ENCODE data around the gene PRPS1L1.

PRPS1L1 gene

DNA sequence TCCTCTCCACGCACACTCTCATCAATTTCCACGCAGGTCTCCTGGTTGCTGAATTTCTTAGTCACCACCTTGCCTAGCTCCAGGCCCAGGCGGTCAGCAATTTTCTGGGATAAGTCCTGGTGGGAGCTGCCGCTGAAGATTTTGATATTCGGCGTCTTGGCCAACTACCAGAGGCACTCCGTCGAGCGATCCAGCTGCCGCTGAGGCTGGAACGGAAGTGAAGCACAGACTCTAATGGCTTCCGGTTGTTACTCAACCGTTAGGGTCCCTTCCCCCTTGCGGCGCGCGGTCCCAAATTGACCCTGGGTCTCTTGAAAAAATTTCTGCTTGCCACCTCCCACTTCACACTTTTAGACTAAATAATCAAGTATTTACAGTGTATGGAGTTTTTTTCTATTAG, at the start of gene PRPS1L1:
Gene PRPS1L1, minus strand, starts transcription at position 219 of the 400 bp plus-strand sequence.
- no peak for DNase-seq

DNA sequence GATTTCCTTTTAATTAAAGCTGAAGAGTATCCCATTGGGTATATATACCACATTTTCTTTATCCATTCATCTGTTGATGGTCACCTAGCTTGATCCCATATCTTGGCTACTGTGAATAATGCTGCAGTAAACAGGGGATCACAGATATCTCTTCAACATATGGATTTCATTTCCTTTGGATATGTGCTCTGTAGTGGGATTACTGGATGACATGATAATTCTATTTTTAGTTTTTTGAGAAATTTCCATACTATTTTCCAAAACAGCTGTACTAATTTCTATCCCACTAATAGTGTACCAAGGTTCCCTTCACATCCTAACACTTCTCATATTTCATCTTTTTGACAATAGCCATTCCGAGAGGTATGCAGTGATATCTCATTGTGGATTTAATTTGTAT, 48.8 kb upstream of the PRPS1L1 start:
- no peak for DNase-seq

DNA sequence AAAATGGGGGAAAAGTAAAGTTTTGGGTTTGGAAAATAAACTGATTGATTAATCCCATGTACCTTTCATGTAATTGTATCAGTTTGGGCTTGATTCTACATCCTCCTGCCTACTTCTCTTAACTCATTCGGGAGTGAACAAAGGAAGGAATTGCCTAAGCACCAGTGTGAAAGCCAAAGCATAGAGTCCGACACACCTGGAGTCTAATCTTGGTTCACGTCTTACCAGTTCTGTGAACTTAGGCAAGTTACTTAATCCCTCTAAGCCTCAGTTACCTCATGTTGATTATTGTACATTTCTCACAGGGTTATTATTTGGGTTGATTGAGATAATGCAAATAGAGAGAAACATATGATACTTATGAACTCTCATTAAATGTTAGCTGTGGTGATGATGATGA, 41.1 kb upstream of the PRPS1L1 start:
- no peak for DNase-seq

DNA sequence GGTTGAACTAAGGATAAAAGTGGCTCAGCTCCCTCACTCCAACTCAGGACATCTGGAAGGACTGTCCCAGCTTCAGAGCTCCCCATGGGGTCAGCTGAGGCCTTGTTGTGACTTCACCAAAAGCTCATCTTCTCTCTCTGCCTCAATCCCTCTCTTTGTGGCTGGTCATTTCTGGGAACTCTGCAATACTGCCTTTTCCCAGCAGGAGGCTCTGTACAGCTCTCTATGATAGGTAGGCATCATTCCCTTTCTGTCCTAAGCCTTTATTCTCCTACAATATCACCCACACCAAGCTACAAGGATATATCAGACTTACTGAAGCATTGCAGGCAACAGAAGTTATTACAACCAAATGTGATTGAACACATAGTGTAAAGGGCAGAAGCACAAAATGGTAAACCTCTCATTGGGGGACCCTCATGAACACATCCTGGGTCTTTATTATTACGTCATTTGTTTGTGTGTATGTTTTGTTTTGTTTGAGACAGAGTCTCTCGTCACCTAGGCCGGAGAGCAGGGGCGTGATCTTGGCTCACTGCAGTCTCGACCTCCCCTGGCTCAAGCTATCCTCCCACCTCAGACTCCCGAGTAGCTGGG, 36.7 kb upstream of the PRPS1L1 start:
- peak in 1 of 2 donors; percentile 13 for DNase-seq

DNA sequence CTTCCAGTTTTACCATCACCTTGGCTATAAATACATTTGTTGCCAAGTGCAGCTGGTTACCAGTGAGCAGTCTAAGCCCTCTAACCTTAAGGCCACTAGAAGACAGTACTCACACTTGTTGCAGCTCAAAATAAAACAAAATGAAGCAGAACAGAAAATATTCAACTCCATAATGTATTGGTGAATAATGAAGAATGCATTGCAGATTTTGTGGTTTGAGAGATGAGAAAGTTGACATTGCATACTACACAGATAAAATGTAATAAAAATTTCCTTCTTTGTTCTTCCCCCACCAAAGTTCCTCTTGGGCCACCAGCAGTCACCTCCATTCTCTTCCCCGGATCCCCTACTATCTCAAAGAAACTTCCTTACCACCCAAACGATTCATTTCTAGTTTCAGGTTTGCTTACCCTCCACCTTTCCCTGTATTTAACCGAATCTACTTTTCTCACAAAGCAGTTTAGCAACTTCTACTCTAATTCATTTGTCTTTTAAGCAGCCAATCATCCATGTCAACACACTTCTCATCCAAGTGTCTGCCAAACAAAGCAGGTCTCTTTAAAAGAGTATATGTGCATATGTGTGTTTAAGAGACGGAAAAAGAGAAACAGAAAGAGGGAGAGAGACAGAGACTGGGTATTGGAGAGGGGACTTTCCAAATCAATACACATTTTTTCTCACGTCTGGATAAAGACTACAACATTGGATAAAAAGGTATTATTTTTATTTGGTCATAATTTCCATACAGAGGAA, 35.7 kb upstream of the PRPS1L1 start:
- DNase-seq: no peak

DNA sequence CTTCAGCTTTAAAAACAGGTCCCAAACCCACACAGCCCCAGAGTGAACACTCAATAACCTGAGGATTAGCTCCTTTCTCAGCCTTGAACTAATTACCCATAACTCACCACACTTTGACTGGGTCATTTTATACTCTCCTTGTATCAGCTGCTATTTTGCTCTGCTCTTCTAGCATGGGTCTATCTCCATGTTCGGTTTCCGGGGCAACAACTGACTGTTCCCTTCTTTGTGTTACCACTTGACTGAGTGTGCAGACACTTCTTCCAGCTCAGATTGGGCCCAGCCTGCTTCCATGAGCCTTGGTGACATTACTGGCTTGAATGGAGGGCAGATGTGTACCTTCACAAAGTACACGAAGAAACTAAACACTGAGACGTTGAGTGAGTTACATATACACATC, 31.5 kb upstream of the PRPS1L1 start:
- DNase-seq: no peak

DNA sequence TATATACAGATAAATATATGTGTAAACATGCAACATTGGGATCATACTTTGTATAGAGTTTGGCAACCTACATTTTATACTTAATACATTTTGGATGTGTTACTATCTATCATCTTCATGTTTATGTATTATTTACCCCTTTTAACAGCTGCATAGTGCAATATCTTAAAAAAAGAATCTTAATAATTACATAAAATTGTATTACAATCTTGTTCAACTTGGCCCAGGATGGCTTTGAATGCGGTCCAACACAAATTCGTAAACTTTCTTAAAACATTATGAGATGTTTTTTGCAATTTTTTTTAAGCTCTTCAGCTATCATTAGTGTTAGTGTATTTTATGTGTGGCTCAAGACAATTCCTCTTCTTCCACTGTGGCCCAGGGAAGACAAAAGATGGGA, 26.3 kb upstream of the PRPS1L1 start:
- DNase-seq: no peak

DNA sequence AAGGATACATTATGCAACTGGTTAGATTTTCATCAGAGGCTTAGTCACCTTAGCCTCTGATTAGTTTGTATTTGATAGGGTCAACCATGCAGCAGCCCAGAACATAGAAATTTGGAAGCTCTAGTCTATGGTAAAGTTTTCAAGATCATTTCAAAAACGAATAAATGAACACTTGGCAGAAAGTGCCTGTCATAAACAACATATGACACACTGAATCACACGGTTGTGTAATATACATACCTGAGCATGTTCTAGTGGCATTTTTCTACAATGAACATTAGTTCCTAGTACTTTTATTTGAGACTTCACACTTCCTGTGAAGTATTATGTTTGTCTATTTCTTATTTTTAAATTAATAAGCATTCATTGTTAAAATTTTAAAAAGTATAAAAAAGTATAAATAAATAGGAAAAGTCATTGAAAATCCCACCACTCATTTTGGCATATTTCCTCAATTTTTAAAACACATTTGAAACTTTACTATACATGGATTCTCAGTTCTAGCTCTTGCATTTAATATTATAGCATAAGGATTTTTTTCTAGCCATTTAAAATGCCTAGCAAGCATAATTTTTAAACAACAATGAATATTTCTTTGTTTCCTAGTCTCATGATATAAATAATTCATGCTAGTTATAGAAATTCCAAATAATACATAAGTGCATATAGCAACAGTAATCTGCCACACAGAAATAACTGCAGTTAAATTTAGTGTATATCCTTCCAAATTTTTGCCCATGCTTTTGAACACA, 25.7 kb upstream of the PRPS1L1 start:
- DNase-seq: no peak

DNA sequence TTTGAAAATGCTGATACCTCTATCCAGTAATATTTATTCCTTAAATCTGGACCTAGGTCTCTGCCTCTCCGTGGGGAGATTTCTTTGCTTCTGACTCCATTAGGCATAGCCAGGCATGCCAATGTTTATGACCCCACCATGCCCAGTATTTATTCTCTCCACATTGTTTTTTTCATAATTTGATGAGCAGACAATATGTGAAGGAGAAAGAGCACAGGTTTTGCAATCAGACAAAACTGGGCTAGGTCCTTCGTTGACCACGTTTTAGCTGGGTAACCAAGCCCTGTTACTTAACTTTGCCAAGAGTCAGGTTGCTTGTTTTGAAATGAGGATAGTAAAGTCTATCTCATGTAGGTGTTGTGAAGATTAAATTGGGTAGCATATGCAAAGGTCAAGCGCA, 21.6 kb upstream of the PRPS1L1 start:
- no peak for DNase-seq

DNA sequence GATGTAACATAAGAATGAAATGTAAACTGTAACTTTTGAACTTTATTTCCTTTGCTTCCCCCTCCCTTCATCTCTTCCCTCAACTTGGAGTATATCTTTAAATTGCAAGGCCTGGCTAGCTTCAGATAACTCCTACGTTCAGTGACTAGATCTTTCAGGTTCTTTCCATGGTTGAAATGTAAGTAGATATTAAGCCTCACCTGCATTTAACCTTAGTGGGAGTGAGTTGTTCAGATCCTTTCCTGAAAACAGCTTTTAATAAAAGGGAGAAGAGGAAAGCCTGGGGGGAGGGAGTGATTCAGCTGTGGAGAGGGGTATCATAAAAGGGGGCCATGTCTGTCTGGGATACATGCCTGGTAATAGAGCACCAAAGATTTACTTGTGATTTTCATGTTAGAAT, 19.0 kb upstream of the PRPS1L1 start:
- DNase-seq: no peak

DNA sequence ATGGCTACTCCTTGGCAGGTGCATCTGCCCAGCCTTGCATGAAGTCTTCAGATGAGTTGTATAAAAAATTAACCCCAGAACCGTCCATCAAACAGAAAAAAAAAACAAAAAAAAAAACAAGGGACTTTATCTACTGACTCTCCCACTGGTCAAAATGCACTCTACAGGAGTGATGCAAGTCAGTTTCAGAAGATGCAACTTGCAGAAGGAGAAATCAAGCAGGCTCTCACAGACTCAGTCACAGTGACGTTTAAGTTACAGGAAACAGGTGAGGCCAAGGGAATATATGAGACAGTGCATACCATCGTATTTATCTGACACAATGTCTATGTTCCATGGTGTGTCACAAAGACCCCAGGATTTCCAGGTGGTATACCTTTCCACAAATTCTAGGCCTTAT, 17.5 kb upstream of the PRPS1L1 start:
- no peak for DNase-seq

DNA sequence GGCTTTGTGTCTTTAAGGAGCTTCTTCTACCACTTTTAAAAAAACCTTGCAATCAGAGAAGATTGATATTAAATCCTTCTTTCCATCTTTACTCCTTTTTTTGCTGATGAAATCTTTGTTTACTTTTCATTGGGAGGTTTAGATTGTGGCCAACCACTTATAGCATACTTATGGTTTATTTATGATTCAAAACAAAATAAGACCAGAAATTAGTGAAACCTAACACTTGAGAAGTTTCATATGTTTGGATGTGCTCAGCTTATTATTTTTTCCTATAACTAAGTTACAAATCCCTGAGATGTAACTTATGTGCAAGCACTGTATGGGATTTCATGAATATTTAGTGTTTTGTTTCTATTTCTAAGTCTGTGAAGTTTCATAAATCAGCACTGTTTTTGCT, 13.5 kb upstream of the PRPS1L1 start:
- no peak for DNase-seq

DNA sequence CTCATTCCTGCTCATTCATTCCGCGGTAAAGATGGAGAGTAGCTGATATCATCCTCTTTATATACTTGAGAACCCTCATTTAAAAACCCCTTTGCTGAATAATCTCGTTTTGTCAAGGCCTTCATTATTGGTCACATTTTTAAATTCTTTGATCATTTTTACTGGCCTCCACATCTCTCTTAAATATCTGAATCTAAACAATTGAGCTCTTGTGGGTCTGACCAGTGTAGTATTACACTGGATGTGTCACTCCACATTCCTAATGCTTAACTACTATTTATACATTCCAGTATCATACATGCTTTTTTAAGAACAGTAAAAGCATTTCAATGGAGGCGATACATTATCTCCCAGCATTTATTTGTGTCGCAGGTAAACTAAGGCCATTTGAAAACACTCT, 12.6 kb upstream of the PRPS1L1 start:
- DNase-seq: no peak

DNA sequence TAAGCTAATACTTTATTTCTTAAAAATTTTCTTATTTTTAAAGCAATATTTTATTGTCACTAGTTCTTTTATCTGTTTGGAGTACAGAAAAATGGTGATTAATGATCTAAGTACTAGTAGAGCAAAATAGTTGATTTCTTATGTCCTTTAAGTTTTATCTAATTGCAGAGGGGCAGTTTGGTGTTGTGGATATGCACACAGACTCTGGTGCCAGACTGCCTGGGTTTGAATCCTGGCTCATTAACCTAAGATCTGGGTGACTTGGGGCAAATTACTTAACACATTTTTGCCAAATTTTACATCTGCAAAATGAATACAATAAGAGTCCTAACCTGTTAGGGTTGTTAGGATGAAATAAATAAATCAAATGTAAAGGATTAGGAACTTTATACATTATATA, 10.7 kb upstream of the PRPS1L1 start:
- DNase-seq: no peak

DNA sequence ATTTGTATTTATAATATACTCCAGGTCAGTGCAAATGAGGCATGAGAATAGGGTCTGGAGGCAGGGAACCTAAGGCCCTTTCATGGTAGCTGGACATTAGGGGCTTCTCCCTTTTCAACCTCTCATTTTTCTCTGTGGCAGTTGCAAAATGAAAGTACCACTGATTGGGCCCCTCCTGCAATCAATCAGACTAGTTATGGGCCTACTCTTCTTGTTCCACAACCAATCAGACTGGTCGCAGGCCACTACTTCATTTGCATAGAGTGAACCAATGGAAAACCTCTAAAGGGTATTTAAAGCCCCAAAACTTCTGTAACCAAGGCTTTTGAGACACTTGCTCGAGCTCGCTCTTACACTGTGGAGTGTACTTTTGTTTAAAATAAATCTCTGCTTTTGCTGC, 10.0 kb upstream of the PRPS1L1 start:
- no peak for DNase-seq

DNA sequence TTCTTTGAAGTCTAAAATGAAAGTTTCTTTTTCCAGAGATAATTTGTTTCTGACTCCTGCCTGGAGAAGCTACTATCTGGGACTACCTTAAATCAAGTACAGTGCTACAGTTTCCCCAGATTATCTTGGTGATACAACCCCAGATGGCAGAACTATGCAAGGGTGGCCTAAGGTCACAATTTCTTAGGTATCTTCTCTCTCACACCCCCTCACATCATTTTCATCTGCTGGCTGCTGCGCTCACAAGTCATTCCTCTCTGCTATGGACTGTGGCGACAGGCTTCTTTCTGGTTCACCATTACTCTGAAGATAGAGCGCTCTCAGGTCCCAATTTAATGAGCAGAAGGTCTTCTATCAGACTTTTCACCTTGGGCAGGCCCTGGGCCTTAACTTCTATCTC, 9.1 kb upstream of the PRPS1L1 start:
- no peak for DNase-seq

DNA sequence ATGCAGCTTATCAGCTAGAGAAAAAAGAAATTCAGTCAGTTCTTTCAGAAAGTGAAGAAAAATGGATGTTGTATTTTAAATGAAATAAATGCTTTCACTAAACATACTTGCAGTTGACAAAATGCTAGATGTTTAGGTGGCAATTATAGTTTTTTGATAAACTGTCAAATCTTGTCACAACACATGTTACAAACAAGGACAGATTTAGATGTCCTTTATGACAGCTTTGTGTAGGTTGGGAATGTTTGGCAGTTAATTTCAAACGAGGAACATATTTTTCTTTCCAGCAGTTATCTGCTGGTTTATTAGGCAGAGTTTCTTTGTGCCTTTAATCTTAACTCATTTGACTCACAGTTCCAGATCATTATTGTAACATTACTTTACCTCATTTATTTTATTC, 3.1 kb upstream of the PRPS1L1 start:
- no peak for DNase-seq

DNA sequence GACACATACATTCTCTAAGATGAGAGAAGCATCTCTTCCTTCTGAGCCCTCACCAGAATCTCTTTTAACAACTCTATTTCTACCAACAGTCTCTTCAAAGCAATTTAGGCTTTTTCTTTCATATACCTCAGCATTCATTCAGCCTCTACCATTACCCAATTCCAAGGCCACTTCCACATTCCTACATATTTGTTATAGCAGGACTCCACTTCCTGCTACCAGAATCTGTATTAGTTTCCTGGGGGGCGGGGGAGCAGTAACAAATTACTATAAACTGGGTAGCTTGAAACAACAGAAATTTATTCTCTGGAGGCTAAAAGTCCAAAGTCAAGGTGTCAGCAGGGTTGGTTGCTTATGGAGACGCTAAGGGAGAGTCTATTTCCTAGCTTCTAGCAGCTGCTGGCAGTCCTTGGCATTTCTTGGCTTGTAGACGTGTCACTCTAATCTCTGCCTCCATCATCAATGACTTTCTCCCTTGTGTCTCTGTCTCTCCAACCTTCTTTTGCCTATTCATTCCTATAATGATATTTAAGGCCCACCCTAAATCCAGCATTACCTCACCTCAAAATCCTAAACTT, 7.4 kb downstream of the PRPS1L1 start:
- no peak for DNase-seq

DNA sequence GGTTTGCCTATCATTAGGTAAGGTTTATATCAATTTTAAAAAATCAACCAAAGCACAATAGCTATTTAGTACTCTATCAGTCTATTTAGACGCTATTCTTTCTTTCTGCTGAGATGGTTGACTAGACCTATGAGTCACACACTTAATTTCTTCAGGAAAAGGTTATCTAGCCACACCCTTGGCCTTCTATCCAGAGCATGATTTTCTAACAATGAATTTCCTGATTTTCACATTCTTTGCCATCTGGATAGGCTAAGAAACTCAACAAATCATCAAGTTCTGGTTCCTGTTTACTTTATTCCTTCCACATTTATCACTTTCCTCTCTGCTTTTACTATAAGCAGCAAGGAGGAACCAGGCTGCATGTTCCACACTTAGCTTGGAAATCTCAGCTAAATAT, 8.1 kb downstream of the PRPS1L1 start:
- no peak for DNase-seq

DNA sequence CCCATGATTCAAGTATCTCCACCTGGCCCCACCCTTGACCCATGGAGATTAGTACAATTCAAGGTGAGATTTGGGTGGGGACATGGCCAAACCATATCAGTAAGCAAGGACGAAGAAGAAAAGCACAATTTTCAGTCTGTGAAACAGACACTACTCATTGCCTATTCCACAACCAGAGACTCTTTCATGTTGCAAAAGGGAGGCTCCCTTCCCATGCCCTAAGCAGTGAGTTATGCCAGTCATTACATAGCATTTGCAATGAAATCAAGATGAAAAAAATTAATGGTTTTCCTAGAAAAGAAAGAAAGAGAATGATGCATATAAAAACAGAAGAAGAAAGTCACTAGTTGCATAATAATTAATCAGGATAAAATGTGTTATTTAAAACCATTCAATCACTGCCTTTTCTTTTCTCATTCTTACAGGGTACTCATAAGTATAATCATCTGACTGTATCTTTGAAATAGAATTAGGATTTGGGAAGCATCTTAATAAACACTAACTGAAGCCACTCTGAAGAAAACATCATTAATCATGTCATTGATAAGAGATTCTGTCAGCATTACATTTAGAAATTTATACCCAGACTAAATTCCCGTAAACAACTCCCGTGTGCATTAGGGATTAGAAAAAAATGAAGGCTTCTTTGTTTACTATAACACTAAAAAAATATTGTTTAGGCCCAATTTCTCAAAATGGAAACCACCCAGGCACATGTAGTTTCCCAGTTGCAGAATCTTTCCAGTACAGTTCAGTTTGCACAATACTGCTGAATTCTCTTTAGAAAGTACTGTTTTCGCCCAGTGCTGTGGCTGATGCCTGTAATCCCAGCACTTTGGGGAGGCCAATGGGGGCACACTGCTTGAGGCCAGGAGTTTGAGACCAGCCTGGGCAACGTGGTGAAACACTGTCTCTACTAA, 9.1 kb downstream of the PRPS1L1 start:
- DNase-seq: no peak

DNA sequence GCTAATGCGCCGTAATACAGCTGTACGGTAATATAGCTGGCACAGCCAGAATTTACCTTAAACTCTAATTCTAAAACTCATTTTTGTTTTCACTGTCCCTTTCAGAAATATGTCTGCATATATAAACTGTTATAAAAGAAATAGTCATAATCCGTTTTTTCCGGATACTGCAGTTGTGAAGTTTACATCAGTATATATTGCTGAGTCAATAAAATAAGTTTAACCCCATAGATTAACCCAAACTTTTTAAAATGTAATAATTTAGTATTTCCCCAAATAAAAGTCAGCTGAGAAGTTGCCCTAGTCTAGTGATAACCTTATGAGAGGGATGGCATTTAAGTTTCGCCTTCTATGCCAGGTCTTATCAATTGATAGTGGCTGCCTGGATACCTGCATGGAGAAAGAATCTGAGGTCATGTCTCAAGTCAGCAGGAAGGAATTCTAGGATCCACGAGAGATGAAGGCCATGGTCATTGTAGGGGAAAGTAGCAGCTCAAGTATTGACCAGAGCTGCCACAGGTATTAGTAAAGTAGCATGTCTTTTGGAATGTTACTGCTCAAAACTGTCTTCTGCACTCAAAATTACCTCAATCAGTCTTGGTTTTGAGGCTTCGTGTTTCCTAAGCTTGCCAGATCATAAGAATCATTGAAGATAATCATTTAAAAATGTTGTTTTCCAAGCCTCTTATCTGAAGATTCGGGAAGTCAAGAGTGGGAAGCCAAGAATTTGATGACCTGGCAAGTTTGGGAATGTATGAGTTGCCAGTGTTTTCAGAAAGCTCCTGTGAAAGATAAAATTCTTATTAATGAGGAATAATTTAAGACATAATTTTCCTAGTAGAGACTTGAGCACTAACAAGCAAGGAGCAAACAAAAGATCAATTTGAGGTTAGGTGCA, 10.8 kb downstream of the PRPS1L1 start:
- DNase-seq: no peak

DNA sequence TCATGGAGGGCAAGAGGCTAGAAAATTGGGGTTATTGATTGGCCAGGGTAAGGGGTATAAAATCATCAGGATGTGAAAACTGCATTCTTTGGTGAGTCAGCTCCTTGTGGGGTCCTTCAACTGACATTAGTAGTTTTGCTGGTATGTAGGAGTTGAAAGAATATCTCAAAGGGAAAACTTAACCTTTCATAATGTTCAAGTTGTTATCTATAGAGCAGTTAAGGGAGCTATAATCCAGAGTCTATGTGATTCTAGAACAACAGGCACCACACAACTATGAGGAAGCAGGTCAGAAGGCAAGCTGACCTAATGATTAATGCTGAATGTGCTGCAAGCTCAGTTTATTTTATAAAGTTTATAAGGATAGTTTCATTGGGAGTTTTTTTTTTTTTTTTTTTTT, 13.7 kb downstream of the PRPS1L1 start:
- DNase-seq: no peak
